Osteoblast (primary cell): ENCODE data around the gene RAD50. TPM values are rescaled to one million over a fixed set of nuclear protein-coding genes. Genes with fewer than 3 reads are reported as not detected.
"Not testable (repeated sequence)": the region's sequence is repeated elsewhere in the genome, so short reads cannot be mapped to it uniquely, and the experiment has no call there.

ENCODE experiments used
- DNase-seq: peaks from one replicate; pipeline ENCODE4 v3.0.0; 2011; ENCODE audit warnings: low spot score, mixed read lengths; ENCODE audit not compliant: insufficient read length; ENCODE audit errors: missing footprints
- H2AFZ ChIP-seq: 2 replicates; pipeline ENCODE4 v1.6.0; 2011; ENCODE audit warnings: mild to moderate bottlenecking, low read length
- H3K27ac ChIP-seq: 2 replicates; pipeline ENCODE4 v1.5.1; 2011; ENCODE audit warnings: mild to moderate bottlenecking, low read depth, low read length, moderate library complexity
- H3K27me3 ChIP-seq: 2 replicates; pipeline ENCODE4 v1.6.0; 2012; ENCODE audit warnings: mild to moderate bottlenecking, control low read depth, inconsistent platforms, low read length, moderate library complexity; ENCODE audit not compliant: insufficient read depth
- H3K36me3 ChIP-seq: 2 replicates; pipeline ENCODE4 v1.5.1; 2011; ENCODE audit warnings: mild to moderate bottlenecking, low read length, control low read depth, moderate library complexity; ENCODE audit not compliant: insufficient read depth
- H3K4me1 ChIP-seq: 2 replicates; pipeline ENCODE4 v1.5.1; 2011; ENCODE audit warnings: mild to moderate bottlenecking, low read length, control low read depth, moderate library complexity; ENCODE audit not compliant: insufficient read depth
- H3K4me2 ChIP-seq: 2 replicates; pipeline ENCODE4 v1.6.0; 2011; ENCODE audit warnings: mild to moderate bottlenecking, low read length; ENCODE audit not compliant: insufficient read depth
- H3K4me3 ChIP-seq: fragments of 200-600 bp; sonication (generic); 3 replicates; pipeline ENCODE4 v1.5.1; 2012; ENCODE audit warnings: mild to moderate bottlenecking, low read length, inconsistent platforms; ENCODE audit not compliant: insufficient read depth
- H3K79me2 ChIP-seq: 2 replicates; pipeline ENCODE4 v1.6.0; 2012; ENCODE audit warnings: mild to moderate bottlenecking, low read length, control low read depth, inconsistent platforms; ENCODE audit not compliant: insufficient read depth
- H3K9me3 ChIP-seq: 2 replicates; pipeline ENCODE4 v1.5.1; 2011; ENCODE audit warnings: low read depth, low read length, control low read depth
- H4K20me1 ChIP-seq: 2 replicates; pipeline ENCODE4 v1.6.0; 2012; ENCODE audit warnings: mild to moderate bottlenecking, low read length, control low read depth; ENCODE audit not compliant: insufficient read depth
- CTCF ChIP-seq: IDR thresholded peaks from 2 replicates; pipeline ENCODE4 v1.5.1; 2011; ENCODE audit warnings: mild to moderate bottlenecking, low read depth, low read length, moderate library complexity; ENCODE audit errors: extremely low read depth
- total RNA-seq: library from RNA; depleted of rRNA; stranded (reverse); fragments of >200 nt; gene quantifications from 2 replicates; pipeline ENCODE4 v1.2.3, GENCODE V29; 2012

Gene RAD50
- 39.4 and 47.7 TPM in 2 replicates for total RNA-seq

DNA sequence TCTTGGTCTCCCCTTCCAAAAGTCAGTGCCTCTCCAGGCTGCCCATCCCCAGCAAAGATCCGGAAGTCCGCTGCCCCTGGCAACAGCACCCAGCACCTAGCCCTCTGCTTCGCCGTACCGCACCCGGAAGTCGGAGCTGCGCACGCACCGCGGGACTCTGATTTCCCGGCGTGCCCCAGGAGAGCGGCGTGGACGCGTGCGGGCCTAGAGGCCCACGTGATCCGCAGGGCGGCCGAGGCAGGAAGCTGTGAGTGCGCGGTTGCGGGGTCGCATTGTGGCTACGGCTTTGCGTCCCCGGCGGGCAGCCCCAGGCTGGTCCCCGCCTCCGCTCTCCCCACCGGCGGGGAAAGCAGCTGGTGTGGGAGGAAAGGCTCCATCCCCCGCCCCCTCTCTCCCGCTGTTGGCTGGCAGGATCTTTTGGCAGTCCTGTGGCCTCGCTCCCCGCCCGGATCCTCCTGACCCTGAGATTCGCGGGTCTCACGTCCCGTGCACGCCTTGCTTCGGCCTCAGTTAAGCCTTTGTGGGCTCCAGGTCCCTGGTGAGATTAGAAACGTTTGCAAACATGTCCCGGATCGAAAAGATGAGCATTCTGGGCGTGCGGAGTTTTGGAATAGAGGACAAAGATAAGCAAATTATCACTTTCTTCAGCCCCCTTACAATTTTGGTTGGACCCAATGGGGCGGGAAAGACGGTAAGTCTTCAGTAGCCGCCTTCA is at the start of gene RAD50:
Gene RAD50, plus strand, starts transcription at position 215 of the 715 bp plus-strand sequence. Its CDS starts 348 bp downstream, at position 563.
- TF ChIP-seq CTCF, result no peak

DNA sequence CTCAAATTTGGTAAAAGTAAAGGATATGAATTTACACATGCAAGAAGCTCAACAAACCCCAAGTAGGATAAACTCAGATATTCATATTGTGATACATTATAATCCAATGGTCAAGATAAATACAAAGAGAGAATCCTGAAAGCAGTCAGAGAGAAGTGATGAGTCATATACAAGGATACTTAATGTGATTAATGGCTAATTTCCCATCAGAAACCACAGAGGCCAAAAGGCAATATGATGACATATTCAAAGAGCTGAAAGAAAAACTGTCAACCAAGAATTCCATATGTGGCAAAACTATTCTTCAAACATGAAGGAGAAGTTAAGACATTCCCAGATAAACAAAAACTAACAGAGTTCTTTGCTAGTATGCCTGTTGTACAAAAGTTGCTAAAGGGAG is 46.7 kb upstream of the RAD50 start:
- Histone ChIP-seq H3K9me3 (no peaks in the 10 kb centered on the region), H4K20me1 (no peaks in the 10 kb centered on the region), H3K4me1 (peaks cover 16% of the 10 kb centered on the region), H2AFZ (no peak overlapping the region), H3K79me2 (no peaks in the 10 kb centered on the region), H3K27me3 (no peaks in the 10 kb centered on the region), H3K4me2 (no peak overlapping the region), H3K36me3 (no peaks in the 10 kb centered on the region), H3K4me3 (no peak overlapping the region), H3K27ac (no peak overlapping the region)
- TF ChIP-seq CTCF, result no peak
- no peak for DNase-seq

More for the DNA sequence above, at the start of gene RAD50:
- Histone ChIP-seq H3K27ac (peak within 1 kb of the TSS; percentile 88), H3K36me3 (peaks cover 14% of the 10 kb centered on the region), H3K4me3 (peak within 1 kb of the TSS; percentile 92), H4K20me1 (peaks cover 2% of the 10 kb centered on the region), H3K79me2 (peaks cover 41% of the 10 kb centered on the region), H2AFZ (peak within 1 kb of the TSS; percentile 96), H3K9me3 (no peaks in the 10 kb centered on the region), H3K4me1 (peaks cover 11% of the 10 kb centered on the region), H3K4me2 (peak within 1 kb of the TSS; percentile 98), H3K27me3 (no peaks in the 10 kb centered on the region)
- peak; percentile 97 for DNase-seq

GRCh38 chr5:132513618-132514336 is 43.0 kb upstream of the RAD50 start:
- not testable (repeated sequence) for H3K9me3 ChIP-seq, DNase-seq, H3K79me2 ChIP-seq, H2AFZ ChIP-seq, H3K36me3 ChIP-seq, H3K27ac ChIP-seq, H3K4me3 ChIP-seq, H3K27me3 ChIP-seq, H4K20me1 ChIP-seq, H3K4me2 ChIP-seq, H3K4me1 ChIP-seq

- not testable (repeated sequence) for DNase-seq, H3K4me1 ChIP-seq, H3K36me3 ChIP-seq, H3K4me3 ChIP-seq, H3K9me3 ChIP-seq, H3K4me2 ChIP-seq, H3K27me3 ChIP-seq, H3K27ac ChIP-seq, H2AFZ ChIP-seq, H4K20me1 ChIP-seq, H3K79me2 ChIP-seq
These were observed 34.7 kb upstream of the RAD50 start for GRCh38 chr5:132522067-132522466.

DNA sequence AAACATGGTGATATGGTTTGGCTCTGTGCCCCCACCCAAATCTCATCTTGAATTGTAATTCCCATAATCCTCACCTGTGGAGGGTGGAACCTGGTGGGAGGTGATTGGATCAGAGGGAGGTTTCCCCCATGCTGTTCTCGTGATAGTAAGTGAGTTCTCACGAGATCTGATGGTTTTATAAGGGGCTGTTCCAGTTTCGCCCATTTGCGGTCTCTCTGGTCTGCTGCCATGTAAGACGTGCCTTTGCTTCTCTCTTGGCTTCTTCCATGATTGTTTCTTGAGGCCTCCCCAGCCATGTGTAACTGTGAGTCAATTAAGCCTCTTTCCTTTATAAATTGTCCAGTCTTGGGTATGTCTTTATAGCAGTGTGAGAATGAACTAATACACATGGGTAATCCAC is 31.9 kb upstream of the RAD50 start:
- not testable (repeated sequence) for H3K27ac ChIP-seq, H3K4me1 ChIP-seq, H3K4me3 ChIP-seq, DNase-seq, H3K4me2 ChIP-seq, H3K36me3 ChIP-seq, H3K79me2 ChIP-seq, H2AFZ ChIP-seq, H3K27me3 ChIP-seq, H3K9me3 ChIP-seq, H4K20me1 ChIP-seq
